Skeletal muscle tissue (tissue), 4 donors: ENCODE data around the gene GLCCI1. TPM values are rescaled to one million over a fixed set of nuclear protein-coding genes. Genes with fewer than 3 reads are reported as not detected.
"Not testable (repeated sequence)": the region's sequence is repeated elsewhere in the genome, so short reads cannot be mapped to it uniquely, and the experiment has no call there.

Experiments used
- H3K27ac ChIP-seq: one replicate; pipeline ENCODE4 v1.7.0; 2013; ENCODE audit warnings: mild to moderate bottlenecking, low read depth, low read length, inconsistent platforms
- H3K27me3 ChIP-seq, 3 donors: one replicate each; pipeline ENCODE4 v1.7.0; 2013; ENCODE audit warnings: low read length in 3 of 3; ENCODE audit not compliant: control insufficient read depth in 3 of 3, insufficient read depth in 3 of 3
- H3K36me3 ChIP-seq, 3 donors: one replicate each; pipeline ENCODE4 v1.7.0; 2013; ENCODE audit warnings: low read length in 3 of 3; ENCODE audit not compliant: control insufficient read depth in 3 of 3, insufficient read depth in 3 of 3
- H3K4me1 ChIP-seq, 3 donors: one replicate each; pipeline ENCODE4 v1.7.0; 2013; ENCODE audit warnings: low read length in 3 of 3, mild to moderate bottlenecking in 3 of 3; ENCODE audit not compliant: control insufficient read depth in 3 of 3, insufficient read depth in 3 of 3
- H3K4me3 ChIP-seq, 3 donors: one replicate each; pipeline ENCODE4 v1.7.0; 2013; ENCODE audit warnings: low read length in 3 of 3
- H3K9ac ChIP-seq, 3 donors: one replicate each; pipeline ENCODE4 v1.7.0; 2013; ENCODE audit warnings: low read length in 3 of 3, mild to moderate bottlenecking in 3 of 3, moderate library complexity in 2 of 3, low read depth in 1 of 3
- H3K9me3 ChIP-seq, 3 donors: one replicate each; pipeline ENCODE4 v1.7.0; 2013; ENCODE audit warnings: low read length in 3 of 3; ENCODE audit not compliant: control insufficient read depth in 3 of 3
- total RNA-seq: library from RNA; depleted of rRNA; stranded (reverse); fragments of >200 nt; gene quantifications from one replicate; pipeline ENCODE4 v1.2.3, GENCODE V29; 2014
- donor health status: Osteomylitis.

Gene GLCCI1
- total RNA-seq, 1 donor from 2014 or later, result 15.1 TPM

GRCh38 chr7:8058852-8059251, 90.3 kb downstream of the GLCCI1 start:
- Histone ChIP-seq H3K4me1 (no peaks in the 10 kb centered on the region), H3K27ac (no peak overlapping the region), H3K27me3 (no peaks in the 10 kb centered on the region), H3K9me3 (no peaks in the 10 kb centered on the region), H3K36me3 (peaks cover 0 to 10% (median 3%) of the 10 kb centered on the region in 3 donors), H3K4me3 (no peak overlapping the region), H3K9ac (no peak overlapping the region)

GRCh38 chr7:8060241-8060640, 91.6 kb downstream of the GLCCI1 start:
- Histone ChIP-seq H3K9ac (no peak overlapping the region), H3K36me3 (peaks cover 0 to 10% (median 3%) of the 10 kb centered on the region in 3 donors)

GRCh38 chr7:8063300-8063699, 94.7 kb downstream of the GLCCI1 start:
- H3K4me1 ChIP-seq, H3K9me3 ChIP-seq, H3K4me3 ChIP-seq: not testable (repeated sequence)

More at GRCh38 chr7:8060241-8060640, 91.6 kb downstream of the GLCCI1 start:
- no peak overlapping the region for H3K4me3 ChIP-seq
- no peaks in the 10 kb centered on the region for H3K9me3 ChIP-seq
- H3K4me1 ChIP-seq, result no peaks in the 10 kb centered on the region
- H3K27me3 ChIP-seq, result no peaks in the 10 kb centered on the region
- H3K27ac ChIP-seq, result no peak overlapping the region

GRCh38 chr7:8063706-8064297, 95.2 kb downstream of the GLCCI1 start:
- H3K4me1 ChIP-seq, result peaks cover under 1 to 4% (median 4%) of the 10 kb centered on the region in 3 donors

More at GRCh38 chr7:8063300-8063699, 94.7 kb downstream of the GLCCI1 start:
- H3K36me3 ChIP-seq, H3K27ac ChIP-seq, H3K9ac ChIP-seq, H3K27me3 ChIP-seq: not testable (repeated sequence)

GRCh38 chr7:8064828-8065227, 96.2 kb downstream of the GLCCI1 start:
- no peaks in the 10 kb centered on the region for H3K9me3 ChIP-seq
- peaks cover 0 to 10% (median 0%) of the 10 kb centered on the region in 3 donors for H3K36me3 ChIP-seq
- H3K4me1 ChIP-seq, result peaks cover 6 to 10% (median 7%) of the 10 kb centered on the region in 3 donors
- no peaks in the 10 kb centered on the region for H3K27me3 ChIP-seq
- no peak overlapping the region for H3K9ac ChIP-seq
- no peak overlapping the region for H3K27ac ChIP-seq
- H3K4me3 ChIP-seq, result no peak overlapping the region

More at GRCh38 chr7:8063706-8064297, 95.2 kb downstream of the GLCCI1 start:
- H3K9me3 ChIP-seq, result no peaks in the 10 kb centered on the region
- no peak overlapping the region for H3K4me3 ChIP-seq
- H3K27me3 ChIP-seq, result no peaks in the 10 kb centered on the region
- H3K36me3 ChIP-seq, result peaks cover 0 to 10% (median 0%) of the 10 kb centered on the region in 3 donors
- H3K27ac ChIP-seq, result no peak overlapping the region
- H3K9ac ChIP-seq, result no peak overlapping the region

GRCh38 chr7:8065356-8065813, 96.8 kb downstream of the GLCCI1 start:
- H3K27ac ChIP-seq, result no peak overlapping the region
- H3K4me3 ChIP-seq, result no peak overlapping the region
- peaks cover 0 to 8% (median 0%) of the 10 kb centered on the region in 3 donors for H3K36me3 ChIP-seq
- no peaks in the 10 kb centered on the region for H3K27me3 ChIP-seq
- H3K4me1 ChIP-seq, result peaks cover 6 to 10% (median 7%) of the 10 kb centered on the region in 3 donors
- no peak overlapping the region for H3K9ac ChIP-seq
- H3K9me3 ChIP-seq, result no peaks in the 10 kb centered on the region

GRCh38 chr7:8068892-8069686, 100.5 kb downstream of the GLCCI1 start:
- no peaks in the 10 kb centered on the region for H3K27me3 ChIP-seq
- H3K4me3 ChIP-seq, result peak overlapping the region in 1 of 3 donors; percentile 9
- peak overlapping the region in 2 of 3 donors; percentile 4 to 10 for H3K9ac ChIP-seq
- H3K9me3 ChIP-seq, result no peaks in the 10 kb centered on the region
- H3K27ac ChIP-seq, result no peak overlapping the region
- peaks cover 6 to 10% (median 7%) of the 10 kb centered on the region in 3 donors for H3K4me1 ChIP-seq
- H3K36me3 ChIP-seq, result peaks cover 0 to 8% (median 4%) of the 10 kb centered on the region in 3 donors

- H3K4me1 ChIP-seq, result peaks cover 6 to 10% (median 7%) of the 10 kb centered on the region in 3 donors
These were observed 102.0 kb downstream of the GLCCI1 start for GRCh38 chr7:8070451-8071180.

GRCh38 chr7:8078418-8078817, 109.8 kb downstream of the GLCCI1 start:
- H3K9me3 ChIP-seq, result no peaks in the 10 kb centered on the region
- no peak overlapping the region for H3K27ac ChIP-seq
- H3K9ac ChIP-seq, result no peak overlapping the region
- no peaks in the 10 kb centered on the region for H3K4me1 ChIP-seq
- no peaks in the 10 kb centered on the region for H3K27me3 ChIP-seq
- H3K4me3 ChIP-seq, result no peak overlapping the region
- no peaks in the 10 kb centered on the region for H3K36me3 ChIP-seq

More at GRCh38 chr7:8070451-8071180, 102.0 kb downstream of the GLCCI1 start:
- H3K9ac ChIP-seq, result no peak overlapping the region
- H3K27ac ChIP-seq, result no peak overlapping the region
- peaks cover 0 to 8% (median 4%) of the 10 kb centered on the region in 3 donors for H3K36me3 ChIP-seq
- no peaks in the 10 kb centered on the region for H3K9me3 ChIP-seq
- H3K4me3 ChIP-seq, result no peak overlapping the region
- no peaks in the 10 kb centered on the region for H3K27me3 ChIP-seq
